A172 (cell line): ENCODE results near the gene STK10. TPM values are rescaled to one million over a fixed set of nuclear protein-coding genes. Genes with fewer than 3 reads are reported as not detected.

Experiments used
- DNase-seq: peaks from one replicate; pipeline ENCODE4 v3.0.0-alpha.2; 2015; ENCODE audit warnings: low spot score
- total RNA-seq: library from RNA; depleted of rRNA; stranded (reverse); fragments of >200 nt; shearing (Covaris generic); gene quantifications from 2 replicates; pipeline ENCODE4 v1.2.3, GENCODE V29; 2014

The STK10 gene
- total RNA-seq, 1 experiment from 2014 or later = 17.9 TPM

GRCh38 chr5:172089298-172090117, 98.5 kb downstream of the STK10 start:
- DNase-seq = no peak

- no peak for DNase-seq
These were observed 99.2 kb downstream of the STK10 start for GRCh38 chr5:172088801-172089200.

- DNase-seq = no peak
These were observed 101.6 kb downstream of the STK10 start for GRCh38 chr5:172086194-172086975.

GRCh38 chr5:172085738-172086137, 102.3 kb downstream of the STK10 start:
- no peak for DNase-seq

GRCh38 chr5:172082180-172082579, 105.8 kb downstream of the STK10 start:
- DNase-seq = no peak

GRCh38 chr5:172079876-172080275, 108.1 kb downstream of the STK10 start:
- no peak for DNase-seq

- DNase-seq = no peak
These were observed 109.2 kb downstream of the STK10 start for GRCh38 chr5:172078726-172079345.

GRCh38 chr5:172077664-172078425, 110.2 kb downstream of the STK10 start:
- DNase-seq = no peak

- DNase-seq = no peak
These were observed 111.2 kb downstream of the STK10 start for GRCh38 chr5:172076761-172077244.

GRCh38 chr5:172075656-172076055, 112.4 kb downstream of the STK10 start:
- no peak for DNase-seq

- DNase-seq = no peak
These were observed 113.1 kb downstream of the STK10 start for GRCh38 chr5:172074896-172075295.

GRCh38 chr5:172071309-172071875, 116.6 kb downstream of the STK10 start:
- DNase-seq = no peak

- no peak for DNase-seq
These were observed 122.5 kb downstream of the STK10 start for GRCh38 chr5:172065431-172066065.

GRCh38 chr5:172064766-172065165, 123.3 kb downstream of the STK10 start:
- no peak for DNase-seq

GRCh38 chr5:172064358-172064757, 123.7 kb downstream of the STK10 start:
- no peak for DNase-seq

- DNase-seq = no peak
These were observed 124.4 kb downstream of the STK10 start for GRCh38 chr5:172063463-172064235.

GRCh38 chr5:172059661-172060100, 128.3 kb downstream of the STK10 start:
- DNase-seq = no peak

- no peak for DNase-seq
These were observed 129.9 kb downstream of the STK10 start for GRCh38 chr5:172058088-172058487.

- no peak for DNase-seq
These were observed 132.0 kb downstream of the STK10 start for GRCh38 chr5:172055996-172056395.

GRCh38 chr5:172055421-172055820, 132.6 kb downstream of the STK10 start:
- no peak for DNase-seq
